Tibial nerve (tissue), 4 donors: ENCODE data around the gene RABEP1. TPM values are rescaled to one million over a fixed set of nuclear protein-coding genes. Genes with fewer than 3 reads are reported as not detected.

Experiments
- DNase-seq, 2 donors: peaks; one replicate each; pipeline ENCODE4 v3.0.0-alpha.2; 2019; ENCODE audit warnings: low spot score in 2 of 2
- H3K27ac ChIP-seq, 4 donors: fragments of 200-600 bp; sonication (generic) in 3 of 4; one replicate each; pipeline ENCODE4 v1.5.1; 2017 to 2019; ENCODE audit warnings: mild to moderate bottlenecking in 1 of 4
- H3K27me3 ChIP-seq, 2 donors: fragments of 200-600 bp; sonication (generic) in 1 of 2; one replicate each; pipeline versions ENCODE4 v1.5.1 to v1.6.0; 2017 to 2019
- H3K36me3 ChIP-seq, 3 donors: fragments of 200-600 bp; sonication (generic); one replicate each; pipeline ENCODE4 v1.5.1; 2018 to 2019
- H3K4me1 ChIP-seq, 4 donors: fragments of 200-600 bp; sonication (generic) in 3 of 4; one replicate each; pipeline ENCODE4 v1.5.1; 2017 to 2019
- H3K4me3 ChIP-seq, 4 donors: fragments of 200-600 bp; sonication (generic) in 3 of 4; one replicate each; pipeline ENCODE4 v1.5.1; 2017 to 2019; ENCODE audit warnings: mild to moderate bottlenecking in 1 of 4, moderate library complexity in 1 of 4
- H3K9me3 ChIP-seq, 4 donors: fragments of 200-600 bp; sonication (generic) in 3 of 4; one replicate each; pipeline ENCODE4 v1.5.1; 2017 to 2019
- CTCF ChIP-seq, 5 experiments: fragments of 200-600 bp in 3 of 5; fragments of 450-650 bp in 2 of 5; sonication (generic) in 3 of 5; IDR thresholded peaks; one replicate each; pipeline ENCODE4 v1.5.1; 2016 to 2019; ENCODE audit warnings: antibody characterized with exemption in 5 of 5, mild to moderate bottlenecking in 3 of 5, moderate library complexity in 2 of 5
- EP300 ChIP-seq, 2 donors: sonication (generic); formaldehyde crosslinking; IDR thresholded peaks; one replicate each; pipeline ENCODE4 v1.6.1; 2017; ENCODE audit warnings: antibody characterized with exemption in 2 of 2, mild to moderate bottlenecking in 1 of 2
- POLR2A ChIP-seq, 2 donors: fragments of 450-650 bp; IDR thresholded peaks; one replicate each; pipeline ENCODE4 v1.6.1; 2017; ENCODE audit warnings: antibody characterized with exemption in 2 of 2, mild to moderate bottlenecking in 2 of 2, moderate library complexity in 2 of 2
- WGBS, 2 donors: methylation state at CpG; one replicate each; pipeline ENCODE4 v1.1.5; 2018; 5-methylcytosine and 5-hydroxymethylcytosine counted together
- total RNA-seq, 4 donors: library from RNA; depleted of rRNA; stranded (reverse); fragments of >200 nt; gene quantifications; one replicate each; pipeline ENCODE4 v1.1.0, GENCODE V29; 2016

RABEP1 gene
- total RNA-seq, 4 donors from 2014 or later: 45.7 to 61.8 (median 47.7) TPM

- H3K4me1 ChIP-seq: no peaks in the 10 kb centered on the region
- no peak for TF ChIP-seq EP300 (IDR thresholded peaks at IDR 0.05)
- TF ChIP-seq POLR2A (IDR thresholded peaks at IDR 0.05): no peak
- no peak for TF ChIP-seq CTCF (IDR thresholded peaks at IDR 0.05)
- H3K36me3 ChIP-seq: peaks cover 0 to 98% (median 18%) of the 10 kb centered on the region in 3 donors
- DNase-seq: no peak
- no peaks in the 10 kb centered on the region for H3K27me3 ChIP-seq
- no peak overlapping the region for H3K4me3 ChIP-seq
- no peaks in the 10 kb centered on the region for H3K9me3 ChIP-seq
- H3K27ac ChIP-seq: no peak overlapping the region
- WGBS, 2 donors: 92 to 95% methylated on average over 7 of the region's 7 CpGs
Measured at GRCh38 chr17:5410594-5411272, 128.6 kb downstream of the RABEP1 start.

- no peaks in the 10 kb centered on the region for H3K9me3 ChIP-seq
- 64 to 74% methylated on average over 4 of the region's 4 CpGs for WGBS, 2 donors
- peaks cover 0 to 25% (median 14%) of the 10 kb centered on the region in 4 donors for H3K4me1 ChIP-seq
- no peak overlapping the region for H3K27ac ChIP-seq
- TF ChIP-seq CTCF (IDR thresholded peaks at IDR 0.05) (no peak), EP300 (IDR thresholded peaks at IDR 0.05) (no peak), POLR2A (IDR thresholded peaks at IDR 0.05) (no peak)
- no peak for DNase-seq
- no peaks in the 10 kb centered on the region for H3K27me3 ChIP-seq
- H3K36me3 ChIP-seq: peaks cover 0 to 69% (median 8%) of the 10 kb centered on the region in 3 donors
- H3K4me3 ChIP-seq: no peak overlapping the region
Measured at GRCh38 chr17:5413682-5414081, 131.6 kb downstream of the RABEP1 start.

GRCh38 chr17:5416901-5417300 lies 134.8 kb downstream of the RABEP1 start:
- Histone ChIP-seq H3K9me3 (no peaks in the 10 kb centered on the region), H3K27ac (no peak overlapping the region), H3K4me3 (no peak overlapping the region), H3K4me1 (peaks cover 0 to 37% (median 26%) of the 10 kb centered on the region in 4 donors), H3K36me3 (peaks cover 0 to 46% (median 0%) of the 10 kb centered on the region in 3 donors), H3K27me3 (no peaks in the 10 kb centered on the region)
- TF ChIP-seq POLR2A (IDR thresholded peaks at IDR 0.05) (no peak), EP300 (IDR thresholded peaks at IDR 0.05) (no peak)
- DNase-seq: no peak
- 90 to 97% methylated on average over 2 of the region's 2 CpGs for WGBS, 2 donors

- peak in 1 of 2 donors; percentile 11 for DNase-seq
- H3K36me3 ChIP-seq: peaks cover 0 to 46% (median 0%) of the 10 kb centered on the region in 3 donors
- H3K9me3 ChIP-seq: no peaks in the 10 kb centered on the region
- H3K4me1 ChIP-seq: peaks cover 0 to 46% (median 26%) of the 10 kb centered on the region in 4 donors
- no peaks in the 10 kb centered on the region for H3K27me3 ChIP-seq
- H3K4me3 ChIP-seq: peak overlapping the region; percentile 78 to 97 (median 90)
- H3K27ac ChIP-seq: peak overlapping the region; percentile 49 to 96 (median 90)
- WGBS, 2 donors: 0 to 1% methylated on average over 26 of the region's 26 CpGs
- no peak for TF ChIP-seq EP300 (IDR thresholded peaks at IDR 0.05)
- TF ChIP-seq POLR2A (IDR thresholded peaks at IDR 0.05): no peak
- TF ChIP-seq CTCF (IDR thresholded peaks at IDR 0.05): no peak
Measured at GRCh38 chr17:5418858-5419355, 136.8 kb downstream of the RABEP1 start.

- WGBS, 2 donors: 0 to 1% methylated on average over 22 to 28 of the region's 49 CpGs
- TF ChIP-seq EP300 (IDR thresholded peaks at IDR 0.05) (peak in 1 of 2 donors; percentile 44), CTCF (IDR thresholded peaks at IDR 0.05) (no peak), POLR2A (IDR thresholded peaks at IDR 0.05) (peak; percentile 35 to 62)
- H3K27ac ChIP-seq: peak within 1 kb of the TSS; percentile 49 to 96 (median 90)
- peak; percentile 89 to 94 for DNase-seq
- H3K9me3 ChIP-seq: no peaks in the 10 kb centered on the region
- H3K4me1 ChIP-seq: peaks cover 0 to 46% (median 26%) of the 10 kb centered on the region in 4 donors
- H3K4me3 ChIP-seq: peak within 1 kb of the TSS; percentile 78 to 97 (median 90)
- no peaks in the 10 kb centered on the region for H3K27me3 ChIP-seq
- peaks cover 0 to 46% (median 0%) of the 10 kb centered on the region in 3 donors for H3K36me3 ChIP-seq
Measured at GRCh38 chr17:5419356-5419958, 137.4 kb downstream of the RABEP1 start, which contains the start of gene NUP88. Gene NUP88 (minus strand): TSS chr17:5419662. CDS start chr17:5419650, 12 bp downstream.
